GM23248 (cell line): ENCODE measurements around the gene MAN1C1. TPM values are rescaled to one million over a fixed set of nuclear protein-coding genes. Genes with fewer than 3 reads are reported as not detected.
A peak's percentile ranks its signal among the peaks of the same experiment; 100 is the strongest.

Experiments used
- DNase-seq: peaks from one replicate; pipeline ENCODE4 v3.0.0-alpha.2; 2015
- H2AFZ ChIP-seq: fragments of 200-600 bp; sonication (generic); 2 replicates; pipeline ENCODE4 v1.6.1; 2016; ENCODE audit warnings: antibody characterized with exemption
- H3F3A ChIP-seq: fragments of 200-600 bp; sonication (generic); 2 replicates; pipeline ENCODE4 v1.6.1; 2016; ENCODE audit warnings: mild to moderate bottlenecking, antibody characterized with exemption, mixed run types; ENCODE audit not compliant: insufficient read depth
- H3K27ac ChIP-seq: fragments of 200-600 bp; sonication (generic); 2 replicates; pipeline ENCODE4 v1.5.1; 2016; ENCODE audit warnings: mild to moderate bottlenecking
- H3K27me3 ChIP-seq: fragments of 200-600 bp; sonication (generic); replicated peaks from 2 replicates; pipeline ENCODE4 v1.6.1; 2016; ENCODE audit warnings: mild to moderate bottlenecking; ENCODE audit not compliant: insufficient read depth
- H3K36me3 ChIP-seq: fragments of 200-600 bp; sonication (generic); 2 replicates; pipeline ENCODE4 v1.6.1; 2016; ENCODE audit warnings: low read depth, mild to moderate bottlenecking
- H3K4me1 ChIP-seq: fragments of 200-600 bp; sonication (generic); 2 replicates; pipeline ENCODE4 v1.6.1; 2016; ENCODE audit warnings: mild to moderate bottlenecking; ENCODE audit not compliant: insufficient read depth
- H3K4me2 ChIP-seq: fragments of 200-600 bp; sonication (generic); one replicate; pipeline ENCODE4 v1.6.1; 2016; ENCODE audit warnings: mild to moderate bottlenecking; ENCODE audit not compliant: unreplicated experiment
- H3K4me3 ChIP-seq: fragments of 200-600 bp; sonication (generic); 2 replicates; pipeline ENCODE4 v1.5.1; 2016; ENCODE audit warnings: mild to moderate bottlenecking
- H3K79me2 ChIP-seq: fragments of 200-600 bp; sonication (generic); 2 replicates; pipeline ENCODE4 v1.6.1; 2016; ENCODE audit warnings: mild to moderate bottlenecking; ENCODE audit not compliant: insufficient read depth
- H3K9ac ChIP-seq: fragments of 200-600 bp; sonication (generic); 2 replicates; pipeline ENCODE4 v1.6.1; 2016; ENCODE audit warnings: mild to moderate bottlenecking
- H3K9me2 ChIP-seq: fragments of 200-600 bp; sonication (generic); 2 replicates; pipeline ENCODE4 v1.6.1; 2016; ENCODE audit warnings: mixed run types, mild to moderate bottlenecking, moderate library complexity; ENCODE audit not compliant: insufficient read depth
- H3K9me3 ChIP-seq: fragments of 200-600 bp; sonication (generic); one replicate; pipeline ENCODE4 v1.6.1; 2017; ENCODE audit warnings: low read depth
- H4K20me1 ChIP-seq: fragments of 200-600 bp; sonication (generic); 2 replicates; pipeline ENCODE4 v1.6.0; 2016; ENCODE audit not compliant: insufficient read depth
- EZH2 ChIP-seq: fragments of 200-600 bp; sonication (generic); IDR thresholded peaks from 2 replicates; pipeline ENCODE4 v1.6.1; 2018; ENCODE audit warnings: antibody characterized with exemption, mild to moderate bottlenecking; ENCODE audit not compliant: insufficient read depth, poor library complexity, severe bottlenecking
- EZH2phosphoT487 ChIP-seq: fragments of 200-600 bp; sonication (generic); IDR thresholded peaks from 2 replicates; pipeline ENCODE4 v1.6.1; 2018; ENCODE audit warnings: antibody characterized with exemption, moderate library complexity, mild to moderate bottlenecking, low read depth; ENCODE audit not compliant: insufficient read depth
- WGBS, 2 experiments: methylation state at CpG; one replicate each; pipeline ENCODE4 v1.1.6; 2015 to 2017; ENCODE audit warnings: low lambda C conversion rate in 2 of 2, low coverage in 1 of 2; ENCODE audit errors: missing lambda C conversion rate in 2 of 2; 5-methylcytosine and 5-hydroxymethylcytosine counted together
- in situ Hi-C: fragments of 300-500 bp; cut with MboI; formaldehyde crosslinking; loops from 2 replicates; pipeline ENCODE4 v1.15.0; 2020
- polyA plus RNA-seq: library from polyadenylated mRNA; unstranded; fragments of >200 nt; fragmentation: Nextera tagmentation; extraction: Ambion mirVana; gene quantifications from 2 replicates; pipeline ENCODE4 v1.2.1, GENCODE V29; 2016
- total RNA-seq: library from RNA; depleted of rRNA; stranded (reverse); fragments of >200 nt; shearing (Covaris generic); gene quantifications from 2 replicates; pipeline ENCODE4 v1.2.3, GENCODE V29; 2014

MAN1C1 gene
- total and polyA plus RNA-seq, 2 experiments from 2014 or later = 0.29 to 1.1 TPM

GRCh38 chr1:25615563-25616094 is 962 bp upstream of the MAN1C1 start:
- Histone ChIP-seq H3K4me1 (no peaks in the 10 kb centered on the region), H3F3A (peaks cover 20% of the 10 kb centered on the region), H4K20me1 (no peaks in the 10 kb centered on the region), H2AFZ (peak overlapping the region; percentile 83), H3K4me3 (peak overlapping the region; percentile 72), H3K27ac (no peak overlapping the region), H3K4me2 (peak overlapping the region; percentile 81), H3K9me2 (no peaks in the 10 kb centered on the region), H3K9ac (no peak overlapping the region), H3K9me3 (no peaks in the 10 kb centered on the region), H3K36me3 (no peaks in the 10 kb centered on the region), H3K79me2 (no peaks in the 10 kb centered on the region), H3K27me3 (peaks cover 32% of the 10 kb centered on the region)
- in situ Hi-C loops = loop anchor here (10.0 kb wide), 1 partner anchor 179 kb away; no protein-coding TSS in a partner anchor
- WGBS, 2 experiments = 9 to 10% methylated on average over 12 of the region's 12 CpGs
- peak; percentile 14 for DNase-seq
- TF ChIP-seq EZH2 = no peak
- TF ChIP-seq EZH2phosphoT487 = no peak

GRCh38 chr1:25616987-25617624 is 515 bp downstream of the MAN1C1 start:
- Histone ChIP-seq H3K4me3 (peak overlapping the region; percentile 70), H3K9ac (peak overlapping the region; percentile 43), H3F3A (peaks cover 20% of the 10 kb centered on the region), H3K9me2 (no peaks in the 10 kb centered on the region), H3K4me2 (peak overlapping the region; percentile 77), H3K36me3 (no peaks in the 10 kb centered on the region), H3K27me3 (peaks cover 24% of the 10 kb centered on the region), H3K9me3 (no peaks in the 10 kb centered on the region), H4K20me1 (no peaks in the 10 kb centered on the region), H3K79me2 (no peaks in the 10 kb centered on the region), H3K4me1 (no peaks in the 10 kb centered on the region), H3K27ac (no peak overlapping the region), H2AFZ (peak overlapping the region; percentile 83)
- in situ Hi-C loops = loop anchor here (10.0 kb wide), 1 partner anchor 178 kb away; no protein-coding TSS in a partner anchor
- TF ChIP-seq EZH2phosphoT487 (no peak), EZH2 (no peak)
- DNase-seq = peak; percentile 29
- WGBS, 2 experiments = 1 to 2% methylated on average over 34 to 67 of the region's 94 CpGs

- H3K9me2 ChIP-seq = no peaks in the 10 kb centered on the region
- peak overlapping the region; percentile 69 for H3K4me2 ChIP-seq
- peak overlapping the region; percentile 83 for H2AFZ ChIP-seq
- H4K20me1 ChIP-seq = no peaks in the 10 kb centered on the region
- in situ Hi-C loops = loop anchor here (10.0 kb wide), 1 partner anchor 177 kb away; no protein-coding TSS in a partner anchor
- no peaks in the 10 kb centered on the region for H3K9me3 ChIP-seq
- H3F3A ChIP-seq = peaks cover 20% of the 10 kb centered on the region
- H3K4me3 ChIP-seq = peak overlapping the region; percentile 52
- no peaks in the 10 kb centered on the region for H3K4me1 ChIP-seq
- H3K36me3 ChIP-seq = no peaks in the 10 kb centered on the region
- 0 out of 2 replicates have a peak overlapping the region, but pooled peaks have one; percentile 26 for H3K9ac ChIP-seq
- peak; percentile 24 for DNase-seq
- TF ChIP-seq EZH2phosphoT487 (0 out of 2 replicates have a peak, but pooled peaks have one; percentile 36), EZH2 (peak; percentile 73)
- 5 to 8% methylated on average over 41 to 64 of the region's 66 CpGs for WGBS, 2 experiments
- no peaks in the 10 kb centered on the region for H3K79me2 ChIP-seq
- H3K27ac ChIP-seq = no peak overlapping the region
- peaks cover 23% of the 10 kb centered on the region for H3K27me3 ChIP-seq
Measured at GRCh38 chr1:25617625-25618432, 1.2 kb downstream of the MAN1C1 start.

- Histone ChIP-seq H3K27me3 (peaks cover 19% of the 10 kb centered on the region), H3K4me3 (no peak overlapping the region), H3K9ac (no peak overlapping the region), H3K36me3 (no peaks in the 10 kb centered on the region), H3K4me1 (no peaks in the 10 kb centered on the region), H3K9me3 (no peaks in the 10 kb centered on the region), H3K79me2 (no peaks in the 10 kb centered on the region), H3F3A (peaks cover 20% of the 10 kb centered on the region), H2AFZ (no peak overlapping the region), H3K4me2 (no peak overlapping the region), H3K9me2 (no peaks in the 10 kb centered on the region), H3K27ac (no peak overlapping the region), H4K20me1 (no peaks in the 10 kb centered on the region)
- 56 to 63% methylated on average over 4 of the region's 4 CpGs for WGBS, 2 experiments
- TF ChIP-seq EZH2phosphoT487 = no peak
- TF ChIP-seq EZH2 = no peak
- DNase-seq = no peak
- in situ Hi-C loops = loop anchor here (10.0 kb wide), 1 partner anchor 176 kb away; no protein-coding TSS in a partner anchor
Measured at GRCh38 chr1:25618433-25618808, 1.8 kb downstream of the MAN1C1 start.
